ENCODE measurements around the gene MRPL46. TPM values are rescaled to one million over a fixed set of nuclear protein-coding genes. Genes with fewer than 3 reads are reported as not detected.

MRPL46 gene
- total and polyA plus RNA-seq, 9 donors, result 12.1 to 33.7 (median 21.3) TPM

DNA sequence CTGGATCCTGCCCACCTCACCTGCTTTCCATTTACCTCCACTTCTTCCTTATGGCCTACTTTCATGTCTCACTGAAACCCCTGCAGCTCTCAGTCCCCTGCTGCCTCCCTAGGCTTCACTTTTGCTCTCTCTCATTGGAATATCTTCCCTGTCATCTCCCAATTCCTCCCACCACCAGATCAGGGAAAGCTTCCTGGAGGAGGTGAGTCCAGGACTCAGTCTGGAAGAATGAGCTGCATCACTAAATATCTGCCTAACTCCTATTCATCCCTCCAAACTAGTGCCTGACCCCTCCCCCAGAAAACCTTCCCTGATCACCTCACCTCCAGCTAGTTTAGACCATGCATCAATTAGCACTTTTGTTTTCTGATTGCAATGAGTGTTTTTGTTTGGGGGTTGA, 37.1 kb downstream of the MRPL46 start:
- no peaks in the 10 kb centered on the region for H3K4me1 ChIP-seq (ENCODE audit: insufficient read depth)
- TF ChIP-seq, protein P1, sequence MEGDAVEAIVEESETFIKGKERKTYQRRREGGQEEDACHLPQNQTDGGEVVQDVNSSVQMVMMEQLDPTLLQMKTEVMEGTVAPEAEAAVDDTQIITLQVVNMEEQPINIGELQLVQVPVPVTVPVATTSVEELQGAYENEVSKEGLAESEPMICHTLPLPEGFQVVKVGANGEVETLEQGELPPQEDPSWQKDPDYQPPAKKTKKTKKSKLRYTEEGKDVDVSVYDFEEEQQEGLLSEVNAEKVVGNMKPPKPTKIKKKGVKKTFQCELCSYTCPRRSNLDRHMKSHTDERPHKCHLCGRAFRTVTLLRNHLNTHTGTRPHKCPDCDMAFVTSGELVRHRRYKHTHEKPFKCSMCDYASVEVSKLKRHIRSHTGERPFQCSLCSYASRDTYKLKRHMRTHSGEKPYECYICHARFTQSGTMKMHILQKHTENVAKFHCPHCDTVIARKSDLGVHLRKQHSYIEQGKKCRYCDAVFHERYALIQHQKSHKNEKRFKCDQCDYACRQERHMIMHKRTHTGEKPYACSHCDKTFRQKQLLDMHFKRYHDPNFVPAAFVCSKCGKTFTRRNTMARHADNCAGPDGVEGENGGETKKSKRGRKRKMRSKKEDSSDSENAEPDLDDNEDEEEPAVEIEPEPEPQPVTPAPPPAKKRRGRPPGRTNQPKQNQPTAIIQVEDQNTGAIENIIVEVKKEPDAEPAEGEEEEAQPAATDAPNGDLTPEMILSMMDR (IDR thresholded peaks at IDR 0.05), result no peak
- TF ChIP-seq POLR2A (IDR thresholded peaks at IDR 0.05) (no peak), EP300 (IDR thresholded peaks at IDR 0.05) (no peak)
- H3K27me3 ChIP-seq, result no peaks in the 10 kb centered on the region
- H3K27ac ChIP-seq, result no peak overlapping the region
- no peaks in the 10 kb centered on the region for H3K36me3 ChIP-seq
- intact Hi-C loops (cut with DNase I), result no loop called here
- DNase-seq, result no peak
- H3K9me3 ChIP-seq, result no peaks in the 10 kb centered on the region
- no peak overlapping the region for H3K4me3 ChIP-seq

DNA sequence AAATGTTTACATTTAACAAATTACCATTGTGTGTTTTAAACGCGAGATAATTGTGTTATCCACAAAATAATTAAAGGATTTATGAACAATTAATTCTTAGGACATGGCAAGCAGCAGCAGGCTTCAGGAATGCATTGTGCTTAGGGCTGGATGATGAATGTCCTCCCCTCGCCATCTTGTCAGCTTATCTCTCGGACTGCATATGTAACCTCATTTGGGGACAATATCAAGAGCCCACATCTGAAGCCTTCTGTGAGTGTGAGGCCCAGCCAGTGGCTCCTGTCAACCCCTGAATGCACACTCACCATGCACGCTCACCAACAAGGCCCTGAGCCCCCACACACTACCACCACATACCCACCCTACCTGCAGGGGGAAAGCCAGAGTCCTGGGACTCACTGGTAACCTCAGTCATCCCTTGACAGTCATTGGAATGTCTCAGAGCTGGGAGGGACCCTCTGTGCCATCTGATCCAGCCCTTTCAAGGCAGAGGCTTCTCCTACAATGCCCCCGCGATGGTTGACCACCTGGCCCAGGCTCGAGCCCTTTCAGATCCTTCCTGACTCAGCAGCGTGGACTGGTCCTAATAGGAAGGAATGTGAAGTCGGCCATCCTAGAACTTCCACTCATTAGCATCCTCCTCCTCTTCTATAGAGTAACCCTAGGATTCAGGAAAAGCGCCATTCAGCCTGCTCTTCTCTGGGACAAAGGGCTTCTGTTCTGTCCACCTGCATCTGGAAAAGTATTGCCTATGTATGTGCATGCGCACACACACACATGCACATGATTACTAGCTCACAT, 38.2 kb downstream of the MRPL46 start:
- H3K27me3 ChIP-seq, result no peaks in the 10 kb centered on the region
- intact Hi-C loops (cut with DNase I), result no loop called here
- TF ChIP-seq, protein P1 (IDR thresholded peaks at IDR 0.05), result no peak
- TF ChIP-seq EP300 (IDR thresholded peaks at IDR 0.05), result no peak
- DNase-seq, result no peak
- WGBS, 3 donors, result 72 to 81% (median 75%) methylated on average over 12 of the region's 12 CpGs
- no peak overlapping the region for H3K27ac ChIP-seq
- no peaks in the 10 kb centered on the region for H3K4me1 ChIP-seq (ENCODE audit: insufficient read depth)
- H3K36me3 ChIP-seq, result no peaks in the 10 kb centered on the region
- no peak overlapping the region for H3K4me3 ChIP-seq
- no peaks in the 10 kb centered on the region for H3K9me3 ChIP-seq

DNA sequence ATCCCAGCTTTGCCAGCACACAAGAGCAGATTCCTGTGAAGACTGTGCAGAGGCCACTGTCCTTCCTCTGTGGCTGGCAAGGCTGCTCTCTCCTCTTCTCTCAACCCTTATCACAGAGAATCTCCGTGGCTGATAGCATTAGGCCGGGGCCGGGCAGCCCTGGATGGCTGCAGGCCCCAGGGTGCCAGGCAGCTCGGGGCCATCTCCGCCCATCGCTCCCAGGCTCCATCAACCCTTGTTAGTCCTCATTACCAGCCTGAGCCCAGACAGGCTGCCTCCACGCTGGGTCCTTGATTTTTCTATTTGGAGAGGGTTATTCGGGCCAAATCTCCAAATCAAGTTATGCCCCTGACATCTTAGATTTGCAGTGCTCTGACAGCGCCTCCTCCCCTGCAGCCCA, 39.1 kb downstream of the MRPL46 start:
- Histone ChIP-seq H3K36me3 (no peaks in the 10 kb centered on the region), H3K9me3 (no peaks in the 10 kb centered on the region), H3K27ac (no peak overlapping the region), H3K4me3 (no peak overlapping the region), H3K4me1 (ENCODE audit: insufficient read depth) (no peaks in the 10 kb centered on the region), H3K27me3 (no peaks in the 10 kb centered on the region)
- no peak for DNase-seq
- TF ChIP-seq POLR2A (IDR thresholded peaks at IDR 0.05) (no peak), EP300 (IDR thresholded peaks at IDR 0.05) (no peak)
- TF ChIP-seq, protein P1 (IDR thresholded peaks at IDR 0.05), result no peak
- intact Hi-C loops (cut with DNase I), result no loop called here
- 58 to 64% (median 59%) methylated on average over 9 of the region's 9 CpGs for WGBS, 3 donors

DNA sequence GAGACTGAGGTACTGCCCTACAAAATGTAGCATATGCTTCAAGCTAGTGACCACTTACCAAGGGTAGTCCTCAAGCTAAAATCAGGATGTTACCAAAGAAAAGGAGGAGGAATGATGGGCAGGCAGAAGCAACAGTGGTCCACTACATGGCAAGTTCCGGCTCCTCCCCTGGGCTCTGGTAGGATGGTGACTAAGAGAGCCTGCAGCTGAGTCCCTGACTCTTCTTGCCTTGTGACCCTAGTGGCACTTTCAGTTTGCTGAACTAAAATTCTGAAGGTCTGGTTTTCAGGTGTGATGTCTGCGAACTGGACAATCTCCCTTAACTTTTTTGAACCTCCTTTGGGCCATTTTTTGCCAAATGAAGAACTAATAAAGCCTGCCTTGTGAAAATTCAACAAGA, 40.9 kb downstream of the MRPL46 start:
- DNase-seq, result no peak
- no peaks in the 10 kb centered on the region for H3K27me3 ChIP-seq
- 57 to 68% (median 63%) methylated on average over 2 of the region's 2 CpGs for WGBS, 3 donors
- no peak overlapping the region for H3K4me3 ChIP-seq
- H3K4me1 ChIP-seq (ENCODE audit: insufficient read depth), result no peaks in the 10 kb centered on the region
- no peak overlapping the region for H3K27ac ChIP-seq
- H3K9me3 ChIP-seq, result no peaks in the 10 kb centered on the region
- no peak for TF ChIP-seq POLR2A (IDR thresholded peaks at IDR 0.05)
- TF ChIP-seq, protein P1 (IDR thresholded peaks at IDR 0.05), result no peak
- no peak for TF ChIP-seq EP300 (IDR thresholded peaks at IDR 0.05)
- H3K36me3 ChIP-seq, result no peaks in the 10 kb centered on the region
- intact Hi-C loops (cut with DNase I), result no loop called here
